SU-DHL-6 (cell line): ENCODE measurements around the gene ITIH3.

ENCODE experiments used
- H2AFZ ChIP-seq: fragments of 200-600 bp; sonication (generic); 2 replicates; pipeline ENCODE4 v1.6.1; 2014; ENCODE audit warnings: low read depth, mild to moderate bottlenecking, moderate library complexity, mixed read lengths, antibody characterized with exemption, low read length; ENCODE audit not compliant: severe bottlenecking
- H3F3A ChIP-seq: fragments of 200-600 bp; shearing (Covaris generic); 2 replicates; pipeline ENCODE4 v1.6.0; 2016; ENCODE audit warnings: antibody characterized with exemption, mild to moderate bottlenecking; ENCODE audit not compliant: insufficient read depth
- H3K27ac ChIP-seq: fragments of 200-600 bp; sonication (generic); 2 replicates; pipeline ENCODE4 v1.5.1; 2016; ENCODE audit warnings: low read depth, mild to moderate bottlenecking, low read length, moderate library complexity, mixed read lengths
- H3K27me3 ChIP-seq: fragments of 200-600 bp; sonication (generic), shearing (Covaris generic); 2 replicates; pipeline ENCODE4 v1.6.0; 2014; ENCODE audit warnings: mild to moderate bottlenecking, low read length
- H3K36me3 ChIP-seq: fragments of 200-600 bp; sonication (generic); 2 replicates; pipeline ENCODE4 v1.6.1; 2014; ENCODE audit warnings: mild to moderate bottlenecking, low read length, mixed read lengths
- H3K4me2 ChIP-seq: fragments of 300-600, 200-600 bp; shearing (Covaris generic), sonication (generic); 2 replicates; pipeline ENCODE4 v1.6.0; 2014; ENCODE audit warnings: low read length, low read depth, mild to moderate bottlenecking; ENCODE audit not compliant: poor library complexity, severe bottlenecking
- H3K4me3 ChIP-seq: fragments of 200-600 bp; sonication (generic); 2 replicates; pipeline ENCODE4 v1.5.1; 2014; ENCODE audit warnings: antibody characterized with exemption, low read length, mild to moderate bottlenecking, mixed read lengths; ENCODE audit not compliant: insufficient read depth, poor library complexity, severe bottlenecking
- H3K79me2 ChIP-seq: fragments of 200-600 bp; sonication (generic); 2 replicates; pipeline ENCODE4 v1.6.1; 2014; ENCODE audit warnings: mild to moderate bottlenecking, low read length, moderate library complexity; ENCODE audit not compliant: insufficient read depth
- H3K9ac ChIP-seq: fragments of 200-600 bp; sonication (generic); 2 replicates; pipeline ENCODE4 v1.7.0; 2014; ENCODE audit warnings: mild to moderate bottlenecking, low read length
- H3K9me2 ChIP-seq: fragments of 200-600 bp; sonication (generic); replicated peaks from 2 replicates; pipeline ENCODE4 v1.6.1; 2014; ENCODE audit warnings: low read length; ENCODE audit not compliant: insufficient read depth
- H3K9me3 ChIP-seq: fragments of 200-600 bp; sonication (generic); 2 replicates; pipeline ENCODE4 v1.6.1; 2014; ENCODE audit warnings: low read length, mixed read lengths; ENCODE audit not compliant: insufficient read depth
- H4K20me1 ChIP-seq: fragments of 200-600 bp; sonication (generic); 2 replicates; pipeline ENCODE4 v1.6.1; 2014; ENCODE audit warnings: low read depth, mild to moderate bottlenecking, antibody characterized with exemption, low read length, moderate library complexity, mixed read lengths
- EZH2phosphoT487 ChIP-seq: fragments of 200-600 bp; sonication (generic), shearing (Covaris generic); conservative IDR thresholded peaks from 2 replicates; pipeline ENCODE4 v1.6.1; 2018; ENCODE audit warnings: mild to moderate bottlenecking, antibody characterized with exemption, low read length, moderate library complexity, mixed read lengths
- TF ChIP-seq, protein P1 (sequence below): fragments of 200-600 bp; sonication (generic); IDR thresholded peaks from one replicate; pipeline ENCODE4 v1.5.1; 2017; ENCODE audit warnings: antibody characterized with exemption, mild to moderate bottlenecking, low read length, moderate library complexity; ENCODE audit not compliant: insufficient read depth, poor library complexity, severe bottlenecking

ITIH3 gene

DNA sequence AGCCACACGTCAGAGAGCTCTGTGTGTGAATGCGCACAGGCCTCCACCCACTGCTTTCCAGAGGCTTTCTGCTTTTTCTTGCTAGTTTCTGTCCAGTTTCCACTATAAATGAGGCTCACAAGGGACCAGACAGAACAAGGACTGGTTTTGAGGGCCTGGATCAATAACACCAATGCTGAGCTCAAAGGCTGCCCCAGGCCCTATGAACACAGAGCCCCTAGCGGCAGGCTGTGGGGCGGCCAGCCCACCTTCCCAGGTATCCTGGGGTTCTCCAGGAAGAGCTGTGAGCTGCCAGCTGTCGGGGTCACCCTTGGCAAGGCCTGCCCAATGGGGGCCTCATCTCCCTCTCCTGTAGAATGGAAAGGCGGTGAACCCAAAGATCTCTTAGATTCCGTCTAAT is 2.2 kb upstream of the ITIH3 start:
- Histone ChIP-seq H3K9me2 (no peaks in the 10 kb centered on the region), H3K79me2 (no peaks in the 10 kb centered on the region), H3K27me3 (no peaks in the 10 kb centered on the region), H3K4me3 (no peak overlapping the region), H3K9me3 (no peaks in the 10 kb centered on the region), H3K27ac (no peak overlapping the region), H4K20me1 (no peaks in the 10 kb centered on the region), H3K9ac (no peak overlapping the region), H2AFZ (no peak overlapping the region), H3F3A (no peaks in the 10 kb centered on the region), H3K4me2 (no peak overlapping the region), H3K36me3 (no peaks in the 10 kb centered on the region)
- TF ChIP-seq EZH2phosphoT487, result no peak
- TF ChIP-seq, protein P1, sequence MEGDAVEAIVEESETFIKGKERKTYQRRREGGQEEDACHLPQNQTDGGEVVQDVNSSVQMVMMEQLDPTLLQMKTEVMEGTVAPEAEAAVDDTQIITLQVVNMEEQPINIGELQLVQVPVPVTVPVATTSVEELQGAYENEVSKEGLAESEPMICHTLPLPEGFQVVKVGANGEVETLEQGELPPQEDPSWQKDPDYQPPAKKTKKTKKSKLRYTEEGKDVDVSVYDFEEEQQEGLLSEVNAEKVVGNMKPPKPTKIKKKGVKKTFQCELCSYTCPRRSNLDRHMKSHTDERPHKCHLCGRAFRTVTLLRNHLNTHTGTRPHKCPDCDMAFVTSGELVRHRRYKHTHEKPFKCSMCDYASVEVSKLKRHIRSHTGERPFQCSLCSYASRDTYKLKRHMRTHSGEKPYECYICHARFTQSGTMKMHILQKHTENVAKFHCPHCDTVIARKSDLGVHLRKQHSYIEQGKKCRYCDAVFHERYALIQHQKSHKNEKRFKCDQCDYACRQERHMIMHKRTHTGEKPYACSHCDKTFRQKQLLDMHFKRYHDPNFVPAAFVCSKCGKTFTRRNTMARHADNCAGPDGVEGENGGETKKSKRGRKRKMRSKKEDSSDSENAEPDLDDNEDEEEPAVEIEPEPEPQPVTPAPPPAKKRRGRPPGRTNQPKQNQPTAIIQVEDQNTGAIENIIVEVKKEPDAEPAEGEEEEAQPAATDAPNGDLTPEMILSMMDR, result no peak

DNA sequence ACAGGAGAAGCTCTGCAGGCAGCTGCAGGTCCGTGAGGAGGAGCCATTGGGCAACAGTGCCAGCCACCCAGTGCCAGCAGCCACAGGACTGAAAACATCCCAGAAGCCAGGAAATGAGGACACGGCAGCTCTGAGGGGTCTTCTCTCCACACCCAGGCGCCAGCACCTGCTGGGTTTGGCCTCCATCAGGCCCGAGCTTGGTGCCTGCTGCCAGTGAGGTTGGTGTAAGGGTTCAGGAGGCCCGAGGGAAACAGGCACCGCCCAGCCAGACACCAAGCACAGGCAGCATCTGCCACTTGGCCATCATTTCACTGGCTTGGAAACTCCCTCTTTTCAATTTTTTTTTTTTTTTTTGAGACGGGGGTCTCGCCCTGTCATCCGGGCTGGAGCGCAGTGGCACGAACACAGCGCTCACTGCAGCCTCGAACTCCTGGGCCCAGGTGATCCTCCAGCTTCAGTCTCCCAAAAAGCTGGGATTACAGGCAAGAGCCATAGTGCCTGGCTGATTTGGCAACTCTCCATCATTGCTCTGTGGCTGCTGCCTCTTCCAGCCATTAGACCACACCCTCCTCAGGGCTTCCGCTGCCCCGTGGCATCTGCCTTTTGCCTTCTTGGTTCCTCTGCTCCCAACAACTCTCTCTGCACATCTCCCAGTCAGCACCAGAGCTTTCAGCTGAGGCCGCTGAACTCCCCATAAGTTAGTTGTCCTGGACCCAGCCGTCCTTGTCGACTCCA is 1.5 kb upstream of the ITIH3 start:
- Histone ChIP-seq H3K4me3 (no peak overlapping the region), H3K36me3 (no peaks in the 10 kb centered on the region), H3K4me2 (no peak overlapping the region), H3K9me3 (no peaks in the 10 kb centered on the region), H3F3A (no peaks in the 10 kb centered on the region), H3K27me3 (no peaks in the 10 kb centered on the region), H3K9me2 (no peaks in the 10 kb centered on the region), H2AFZ (no peak overlapping the region), H3K79me2 (no peaks in the 10 kb centered on the region), H4K20me1 (no peaks in the 10 kb centered on the region), H3K27ac (no peak overlapping the region), H3K9ac (no peak overlapping the region)
- TF ChIP-seq, protein P1, result no peak
- no peak for TF ChIP-seq EZH2phosphoT487

DNA sequence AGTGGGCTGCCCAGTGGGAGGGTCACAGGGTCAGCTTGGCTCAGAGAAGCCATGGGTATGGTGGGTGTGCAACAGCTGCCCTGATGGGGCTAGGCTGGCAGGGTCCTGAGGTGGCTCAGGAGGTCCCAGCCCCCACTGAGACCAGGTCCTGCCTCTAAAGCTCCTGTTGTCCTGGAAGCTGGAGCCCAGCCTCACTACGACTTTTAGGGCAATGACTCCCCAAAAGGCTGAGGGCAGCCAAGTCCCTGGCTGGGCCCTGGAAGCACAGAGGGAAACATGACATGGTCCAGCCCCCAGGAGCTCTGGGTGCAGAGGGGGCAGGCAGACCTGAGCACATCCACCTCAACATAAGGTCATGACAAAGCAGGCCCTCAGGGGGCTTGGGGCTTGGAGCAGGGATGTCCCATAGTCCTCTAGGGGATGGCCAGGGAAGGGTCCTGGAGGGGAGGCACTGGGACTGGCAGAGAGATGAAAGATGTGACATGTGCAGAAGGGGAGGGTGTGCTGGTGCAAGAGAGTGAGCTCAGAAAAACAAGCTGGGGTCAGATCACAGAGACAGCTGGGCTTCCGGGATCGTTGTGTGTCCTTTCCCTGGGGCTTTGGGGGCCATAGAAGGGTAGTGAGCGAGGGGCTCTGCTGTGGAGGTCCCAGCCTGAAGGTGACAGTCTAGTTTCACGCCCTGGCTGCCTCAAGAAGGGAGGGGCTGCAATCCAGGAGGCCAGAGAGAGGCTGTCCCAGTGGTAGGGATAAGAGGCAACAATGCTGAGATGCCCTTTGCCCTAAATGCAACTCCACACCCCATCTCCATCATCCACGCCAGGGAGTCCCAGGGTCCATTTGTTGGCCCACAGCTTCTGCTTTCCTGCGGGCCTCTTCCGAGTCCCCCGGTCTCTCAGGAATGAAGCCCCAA is 639 bp upstream of the ITIH3 start:
- no peaks in the 10 kb centered on the region for H3K36me3 ChIP-seq
- H3K79me2 ChIP-seq, result no peaks in the 10 kb centered on the region
- H2AFZ ChIP-seq, result no peak overlapping the region
- no peak overlapping the region for H3K27ac ChIP-seq
- H3K27me3 ChIP-seq, result no peaks in the 10 kb centered on the region
- H3K4me2 ChIP-seq, result no peak overlapping the region
- no peak overlapping the region for H3K4me3 ChIP-seq
- no peaks in the 10 kb centered on the region for H3K9me2 ChIP-seq
- TF ChIP-seq, protein P1, result no peak
- no peak for TF ChIP-seq EZH2phosphoT487
- H3K9ac ChIP-seq, result no peak overlapping the region
- H3K9me3 ChIP-seq, result no peaks in the 10 kb centered on the region
- no peaks in the 10 kb centered on the region for H4K20me1 ChIP-seq
- no peaks in the 10 kb centered on the region for H3F3A ChIP-seq
